Ishikawa (cell line): ENCODE results near the gene CD9.
A peak's percentile ranks its signal among the peaks of the same experiment; 100 is the strongest.

Source experiments
- CEBPB ChIP-seq: IDR thresholded peaks from 2 replicates; pipeline ENCODE4 v1.6.1; 2012
- CREB1 ChIP-seq: IDR thresholded peaks from 2 replicates; pipeline ENCODE4 v1.6.1; 2012; ENCODE audit warnings: low read depth
- EGR1 ChIP-seq: IDR thresholded peaks from 2 replicates; pipeline ENCODE4 v1.6.1; 2012
- EP300 ChIP-seq: IDR thresholded peaks from 2 replicates; pipeline ENCODE4 v1.6.1; 2012; ENCODE audit warnings: borderline replicate concordance
- FOXM1 ChIP-seq: IDR thresholded peaks from 2 replicates; pipeline ENCODE4 v1.6.1; 2012; ENCODE audit warnings: low read depth, borderline replicate concordance
- MAX ChIP-seq: IDR thresholded peaks from 2 replicates; pipeline ENCODE4 v1.6.1; 2012
- NFIC ChIP-seq: IDR thresholded peaks from 2 replicates; pipeline ENCODE4 v1.6.1; 2012
- RAD21 ChIP-seq: IDR thresholded peaks from 2 replicates; pipeline ENCODE4 v1.6.1; 2012; ENCODE audit warnings: low read depth
- REST ChIP-seq: IDR thresholded peaks from 2 replicates; pipeline ENCODE4 v1.6.1; 2012; ENCODE audit warnings: low read depth, mild to moderate bottlenecking
- TAF1 ChIP-seq: IDR thresholded peaks from 2 replicates; pipeline ENCODE4 v1.6.1; 2012; ENCODE audit warnings: low read depth, mild to moderate bottlenecking
- TCF12 ChIP-seq: IDR thresholded peaks from 2 replicates; pipeline ENCODE4 v1.6.1; 2012; ENCODE audit warnings: low read depth
- TEAD4 ChIP-seq: IDR thresholded peaks from 2 replicates; pipeline ENCODE4 v1.6.1; 2012
- USF1 ChIP-seq: IDR thresholded peaks from 2 replicates; pipeline ENCODE4 v1.6.1; 2012
- YY1 ChIP-seq: IDR thresholded peaks from 2 replicates; pipeline ENCODE4 v1.6.1; 2012; ENCODE audit warnings: low read depth
- ZBTB7A ChIP-seq: IDR thresholded peaks from 2 replicates; pipeline ENCODE4 v1.6.1; 2012; ENCODE audit warnings: low read depth

CD9 gene

GRCh38 chr12:6279631-6280030 is 79.4 kb downstream of the CD9 start:
- no peak for TF ChIP-seq ZBTB7A
- TF ChIP-seq EGR1, result peak; percentile 82
- no peak for TF ChIP-seq EP300
- TF ChIP-seq CREB1, result no peak
- no peak for TF ChIP-seq REST
- no peak for TF ChIP-seq TCF12

DNA sequence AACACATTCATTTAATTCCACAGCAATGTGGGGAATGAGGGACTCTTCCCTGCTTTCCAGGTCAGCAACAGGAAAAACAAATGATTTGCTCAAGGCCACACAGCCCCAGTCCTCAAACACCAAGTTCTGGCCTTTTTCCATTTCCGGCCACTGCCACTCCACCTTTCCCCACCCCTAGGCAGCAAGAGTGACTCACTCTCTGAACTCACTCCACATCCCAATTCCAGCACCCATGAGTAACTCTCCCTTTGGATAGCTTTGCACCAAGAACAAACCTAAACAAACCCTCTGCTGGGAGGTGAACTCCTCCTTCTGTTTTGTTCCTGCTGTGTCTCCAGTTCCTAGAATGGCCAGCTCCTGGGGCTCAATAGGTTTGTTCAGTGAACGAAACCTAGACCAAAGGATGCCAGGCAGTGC is 79.9 kb downstream of the CD9 start:
- peak; percentile 80 for TF ChIP-seq FOXM1
- peak; percentile 34; the same call in 1 of the 2 replicates for TF ChIP-seq ZBTB7A
- peak; percentile 60 for TF ChIP-seq YY1
- TF ChIP-seq EGR1, result no peak
- TF ChIP-seq TCF12, result peak; percentile 84
- TF ChIP-seq CEBPB, result 0 out of 2 replicates have a peak, but pooled peaks have one; percentile 32
- TF ChIP-seq REST, result 0 out of 2 replicates have a peak, but pooled peaks have one; percentile 15
- TF ChIP-seq CREB1, result no peak
- TF ChIP-seq EP300, result peak; percentile 84
- no peak; the same call in 1 of the 2 replicates for TF ChIP-seq RAD21
- peak; percentile 88 for TF ChIP-seq NFIC
- peak; percentile 78; the same call in 1 of the 2 replicates for TF ChIP-seq MAX

DNA sequence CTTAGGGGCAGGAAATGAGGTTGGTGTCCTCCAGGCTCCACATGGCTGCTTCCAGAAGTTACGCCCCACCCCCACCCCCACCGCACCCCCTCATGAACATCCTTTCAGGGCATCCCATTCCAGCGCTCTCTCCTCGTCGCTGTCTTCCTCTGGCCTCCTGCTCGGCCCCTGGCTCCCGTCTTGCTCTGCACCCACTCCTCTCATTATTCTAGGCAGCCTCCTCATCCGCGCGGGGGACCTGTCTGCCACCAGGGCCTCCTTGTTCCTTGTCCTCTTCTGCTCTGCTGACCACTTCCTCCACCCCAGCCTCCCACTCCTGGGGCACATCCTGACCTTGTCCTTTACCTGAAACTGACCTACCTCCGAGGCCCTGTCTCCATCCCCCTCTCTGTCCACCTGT is 80.5 kb downstream of the CD9 start:
- TF ChIP-seq TAF1 (no peak), ZBTB7A (no peak), CEBPB (no peak), YY1 (no peak), USF1 (no peak), TCF12 (no peak), TEAD4 (no peak), NFIC (no peak), CREB1 (no peak), FOXM1 (no peak)

GRCh38 chr12:6281081-6281809 is 81.0 kb downstream of the CD9 start:
- TF ChIP-seq USF1 (no peak), RAD21 (no peak), ZBTB7A (no peak), FOXM1 (no peak), NFIC (no peak), MAX (no peak), EP300 (no peak), TAF1 (no peak), REST (no peak), TCF12 (no peak), TEAD4 (no peak), CEBPB (no peak), CREB1 (no peak), EGR1 (no peak), YY1 (no peak)

DNA sequence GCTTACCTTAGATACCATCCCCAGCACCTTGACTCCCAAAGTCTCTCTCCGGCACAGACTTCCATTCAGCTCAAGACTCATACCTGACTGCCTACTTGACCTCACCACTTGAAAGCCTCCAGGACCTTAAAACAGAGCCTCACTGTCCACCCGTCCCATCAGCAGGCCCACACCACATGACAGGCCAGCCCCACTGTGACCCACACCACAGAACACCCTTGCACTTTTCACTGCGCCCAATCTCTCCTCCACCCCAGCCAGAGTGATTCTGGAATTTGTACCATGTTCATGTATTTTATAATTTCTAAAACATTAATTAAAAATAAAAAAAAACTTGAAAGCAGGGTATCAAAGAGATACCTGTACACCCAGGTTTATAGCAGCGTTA is 82.2 kb downstream of the CD9 start:
- TF ChIP-seq RAD21 (no peak), TCF12 (no peak), FOXM1 (no peak), USF1 (no peak), CEBPB (no peak), MAX (no peak), TAF1 (no peak), TEAD4 (no peak)
